Common myeloid progenitor, CD34-positive (primary cell): Measurements from ENCODE around the gene TANGO2.

Source experiments
- CTCF ChIA-PET: fragments of 350-600 bp; sonication (Branson Sonifier 250); formaldehyde crosslinking; loops from one replicate; lab custom pipeline; 2021; ENCODE audit warnings: antibody characterized with exemption; lab: Charles Lee
- POLR2A ChIA-PET: fragments of 350-600 bp; sonication (Branson Sonifier 250); formaldehyde crosslinking; loops from one replicate; lab custom pipeline; 2021; ENCODE audit warnings: antibody characterized with exemption; lab: Charles Lee
- DNase-seq, 3 donors: peaks; one replicate each; pipeline versions ENCODE4 v3.0.0 to v3.0.0-alpha.2; 2013
- H3K27ac ChIP-seq, 2 experiments: 1 replicate in 1 of 2; 2 replicates in 1 of 2; pipeline ENCODE4 v1.7.0; 2013; ENCODE audit warnings: inconsistent platforms in 2 of 2, low read length in 2 of 2, mild to moderate bottlenecking in 2 of 2, low read depth in 1 of 2, moderate library complexity in 1 of 2; ENCODE audit not compliant: severe bottlenecking in 2 of 2, insufficient read depth in 1 of 2, poor library complexity in 1 of 2
- H3K27me3 ChIP-seq, 5 experiments: replicated peaks in 2 of 5; 1 replicate in 3 of 5; 2 replicates in 2 of 5; pipeline versions ENCODE4 v1.6.1 to v1.7.0; 2013; ENCODE audit warnings: low read length in 4 of 5, mild to moderate bottlenecking in 2 of 5, moderate library complexity in 2 of 5, inconsistent platforms in 1 of 5; ENCODE audit not compliant: insufficient read depth in 5 of 5, control insufficient read depth in 4 of 5
- H3K36me3 ChIP-seq, 4 experiments: 1 replicate in 2 of 4; 2 replicates in 2 of 4; pipeline versions ENCODE4 v1.6.1 to v1.7.0; 2013; ENCODE audit warnings: low read length in 3 of 4, control low read depth in 1 of 4, mild to moderate bottlenecking in 1 of 4; ENCODE audit not compliant: control insufficient read depth in 4 of 4, insufficient read depth in 4 of 4
- H3K4me1 ChIP-seq, 4 experiments: 1 replicate in 3 of 4; 2 replicates in 1 of 4; pipeline versions ENCODE4 v1.6.1 to v1.7.1; 2013; ENCODE audit warnings: low read length in 3 of 4, mild to moderate bottlenecking in 3 of 4, control low read depth in 1 of 4, inconsistent platforms in 1 of 4, moderate library complexity in 1 of 4; ENCODE audit not compliant: control insufficient read depth in 4 of 4, insufficient read depth in 4 of 4; ENCODE audit errors: control extremely low read depth in 1 of 4
- H3K4me3 ChIP-seq, 7 experiments: 1 replicate in 4 of 7; 2 replicates in 3 of 7; pipeline versions ENCODE4 v1.5.1 to v1.7.0; 2013; ENCODE audit warnings: mild to moderate bottlenecking in 7 of 7, low read length in 6 of 7, moderate library complexity in 6 of 7, inconsistent platforms in 2 of 7, low read depth in 2 of 7, control low read depth in 1 of 7; ENCODE audit not compliant: insufficient read depth in 4 of 7, control insufficient read depth in 1 of 7; ENCODE audit errors: extremely low read depth in 1 of 7
- H3K9me3 ChIP-seq, 5 experiments: 1 replicate in 4 of 5; 2 replicates in 1 of 5; pipeline versions ENCODE4 v1.6.1 to v1.7.1; 2013; ENCODE audit warnings: low read length in 4 of 5, mild to moderate bottlenecking in 2 of 5, inconsistent platforms in 1 of 5, low read depth in 1 of 5, moderate library complexity in 1 of 5; ENCODE audit not compliant: control insufficient read depth in 4 of 5, insufficient read depth in 2 of 5; ENCODE audit errors: control extremely low read depth in 1 of 5
- whole genome bisulfite sequencing: methylation state at CpG from one replicate; pipeline ENCODE4 v1.1.5; 2013; ENCODE audit not compliant: insufficient coverage; 5-methylcytosine and 5-hydroxymethylcytosine counted together

TANGO2 gene

DNA sequence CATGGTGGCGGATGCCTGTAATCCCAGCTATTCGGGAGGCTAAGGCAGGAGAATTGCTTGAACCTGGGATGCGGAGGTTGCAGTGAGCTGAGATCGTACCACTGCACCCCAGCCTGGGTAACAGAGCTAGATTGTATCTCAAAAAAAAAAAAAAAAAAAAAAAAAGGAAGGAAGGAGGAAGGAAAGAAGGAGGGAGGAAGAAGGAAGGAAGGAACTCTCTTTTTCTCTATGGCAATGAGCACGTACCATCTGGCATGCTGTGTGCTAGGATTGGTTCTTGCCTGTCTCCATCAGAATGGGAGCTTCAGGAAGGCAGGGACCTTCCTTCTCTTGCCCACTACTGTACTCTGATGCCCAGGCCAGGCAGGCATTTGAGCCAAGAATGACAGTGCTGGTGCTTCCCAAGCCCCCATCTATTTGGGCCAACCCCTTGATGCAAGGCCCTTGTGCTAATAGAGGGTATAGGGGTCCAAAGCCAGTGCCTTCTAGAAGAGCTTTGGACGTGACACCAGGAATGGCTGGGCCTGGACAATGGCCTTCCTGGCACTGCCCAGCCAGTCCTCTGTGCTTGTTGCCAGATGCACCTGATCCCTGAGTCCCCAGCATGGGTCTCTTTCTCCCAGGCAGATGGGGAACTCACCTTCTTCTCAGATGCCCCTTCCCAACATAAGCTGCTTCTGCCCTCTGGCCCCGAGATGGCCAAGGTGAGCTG, 48.6 kb downstream of the TANGO2 start:
- WGBS = 100% methylated on average over 4 of the region's 7 CpGs
- H3K4me1 ChIP-seq = no peaks in the 10 kb centered on the region
- no peaks in the 10 kb centered on the region for H3K9me3 ChIP-seq
- no peak overlapping the region for H3K27ac ChIP-seq
- ChIA-PET CTCF (no interaction called here), POLR2A (no interaction called here)
- no peaks in the 10 kb centered on the region for H3K27me3 ChIP-seq
- no peak overlapping the region for H3K4me3 ChIP-seq
- DNase-seq = no peak
- peaks cover 2 to 9% (median 4%) of the 10 kb centered on the region in 4 experiments for H3K36me3 ChIP-seq

DNA sequence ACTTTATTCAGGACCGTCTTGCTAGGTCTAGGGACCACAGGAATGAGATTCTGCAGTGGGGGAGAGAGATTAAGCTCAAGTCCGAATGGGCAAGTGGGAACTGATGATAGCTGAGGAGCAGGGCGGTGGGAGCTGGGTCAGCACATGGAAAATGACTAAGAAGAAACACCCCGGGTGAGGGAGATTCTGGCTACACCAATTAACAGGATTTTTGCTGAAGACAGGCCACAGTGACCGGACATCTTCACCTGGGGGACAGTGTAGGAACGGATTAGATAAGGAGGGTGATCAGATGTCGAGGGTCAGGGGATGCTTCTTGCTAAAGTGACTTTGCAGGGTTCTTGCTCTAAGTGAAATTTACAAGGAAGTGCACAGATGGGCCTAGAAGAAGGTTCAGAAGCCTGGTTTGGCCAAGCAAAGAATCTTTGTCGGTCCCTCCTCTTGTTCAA, 50.6 kb downstream of the TANGO2 start:
- Histone ChIP-seq H3K36me3 (peaks cover 0 to 2% (median 0%) of the 10 kb centered on the region in 4 experiments), H3K27me3 (no peaks in the 10 kb centered on the region), H3K4me3 (no peak overlapping the region), H3K27ac (no peak overlapping the region), H3K9me3 (no peaks in the 10 kb centered on the region), H3K4me1 (no peaks in the 10 kb centered on the region)
- WGBS = 96% methylated on average over 7 of the region's 8 CpGs
- ChIA-PET CTCF (no interaction called here), POLR2A (interaction anchor here (0.6 kb wide), 1 partner anchor 25 kb away, joined by 6 read pairs; no protein-coding TSS in a partner anchor)
- no peak for DNase-seq

DNA sequence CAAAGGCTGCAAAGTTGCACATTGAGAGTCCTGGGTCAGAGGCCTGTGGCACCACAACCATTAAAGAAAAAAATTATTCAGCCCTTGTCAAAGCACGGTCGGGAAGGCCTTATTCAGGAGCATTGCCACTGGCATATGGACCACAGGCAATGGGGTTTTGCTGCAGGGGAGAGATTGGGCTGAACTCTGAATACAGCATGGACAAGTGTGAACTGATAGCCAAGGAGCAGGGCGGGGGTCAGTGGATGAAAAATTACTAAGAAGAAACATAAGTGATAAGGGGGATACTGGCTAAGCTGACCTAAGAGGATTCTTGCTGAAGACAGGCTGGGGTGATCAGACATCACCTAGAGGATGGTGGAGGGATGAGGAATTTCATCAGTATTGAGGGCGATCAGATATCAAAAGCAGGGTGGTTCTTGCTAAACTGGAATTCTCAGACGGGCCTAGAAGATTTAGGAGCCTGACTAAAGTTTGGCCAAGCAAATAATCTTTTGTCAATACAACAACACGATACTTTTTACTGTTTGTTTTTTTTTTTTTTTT, 55.8 kb downstream of the TANGO2 start:
- H3K4me3 ChIP-seq = no peak overlapping the region
- no peaks in the 10 kb centered on the region for H3K27me3 ChIP-seq
- peak overlapping the region in 1 of 2 experiments; percentile 43 for H3K27ac ChIP-seq
- peaks cover 0 to 13% (median 12%) of the 10 kb centered on the region in 4 experiments for H3K4me1 ChIP-seq
- POLR2A ChIA-PET = no interaction called here
- WGBS = 89% methylated on average over 3 of the region's 6 CpGs
- CTCF ChIA-PET = interaction anchor here (0.9 kb wide), 1 partner anchor 9 kb away, joined by 3 read pairs; no protein-coding TSS in a partner anchor
- peak in 1 of 3 donors; percentile 9 for DNase-seq
- no peaks in the 10 kb centered on the region for H3K36me3 ChIP-seq
- H3K9me3 ChIP-seq = no peaks in the 10 kb centered on the region

DNA sequence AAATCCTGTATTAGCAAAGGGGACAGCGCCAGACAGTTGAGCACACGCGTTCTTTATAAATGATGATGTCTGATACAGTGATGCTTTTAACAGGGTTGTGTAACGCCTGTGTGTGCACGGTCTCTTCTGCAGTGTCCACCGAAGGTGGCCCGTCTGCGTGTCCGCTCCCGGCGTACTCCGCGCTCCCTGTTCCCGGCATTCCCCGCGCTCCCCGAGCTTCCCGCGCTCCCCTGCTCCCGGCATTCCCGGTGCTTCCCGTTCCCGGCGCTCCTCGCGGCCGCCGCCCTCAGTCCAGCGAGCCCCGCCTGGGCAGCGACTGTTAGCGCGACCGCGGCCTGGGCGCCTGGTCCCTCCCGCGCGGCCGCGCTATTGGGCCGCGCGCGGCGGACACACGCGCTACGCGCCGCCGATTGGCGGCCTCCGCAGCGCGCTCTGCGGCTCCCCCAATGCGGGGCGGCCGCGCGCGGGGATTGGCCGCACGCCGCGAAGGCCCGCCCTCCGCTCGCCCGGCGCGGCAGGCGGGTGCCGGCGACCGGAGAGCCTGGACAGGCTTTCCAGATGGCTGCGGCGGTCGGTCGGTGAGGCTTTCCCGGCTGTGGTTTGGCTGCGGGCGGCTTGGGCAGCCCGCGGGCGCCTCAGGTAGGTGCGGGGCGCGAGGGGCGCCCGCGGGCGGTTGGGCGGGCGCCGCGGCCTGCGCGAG, 59.0 kb downstream of the TANGO2 start, which contains the start of gene DGCR8:
Gene DGCR8, plus strand, starts transcription at position 497 of the 700 bp plus-strand sequence. CDS start 5,723 bp downstream, outside the sequence.
- WGBS = 0% methylated on average over 85 of the region's 100 CpGs

DNA sequence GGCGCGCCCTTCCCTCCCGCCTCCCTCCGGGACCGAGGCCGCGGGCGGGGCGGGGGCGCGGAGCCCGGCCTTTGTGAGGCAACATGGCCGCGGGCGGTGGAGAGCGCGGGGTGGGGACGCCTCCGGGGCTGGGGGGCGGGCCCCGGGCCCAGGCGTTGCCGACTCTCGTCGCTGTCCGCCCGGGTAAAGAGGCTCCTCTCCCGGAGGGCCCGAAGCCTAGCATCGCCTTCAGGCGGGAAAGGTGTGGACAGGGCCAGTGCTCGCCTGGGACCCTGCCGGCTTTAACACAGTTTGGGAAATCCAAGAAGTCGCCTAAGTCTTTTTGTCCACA, 59.5 kb downstream of the TANGO2 start:
- H3K27ac ChIP-seq = peak overlapping the region; percentile 64 to 93
- peaks cover 0 to 28% (median 20%) of the 10 kb centered on the region in 4 experiments for H3K4me1 ChIP-seq
- ChIA-PET POLR2A (no interaction called here), CTCF (interaction anchor here (1.0 kb wide), 1 partner anchor 15 kb away, joined by 3 read pairs; no protein-coding TSS in a partner anchor)
- H3K9me3 ChIP-seq = no peaks in the 10 kb centered on the region
- 0% methylated on average over 16 of the region's 34 CpGs for whole genome bisulfite sequencing
- DNase-seq = peak; percentile 75 to 86 (median 81)
- H3K36me3 ChIP-seq = peaks cover 0 to 17% (median under 1%) of the 10 kb centered on the region in 4 experiments
- peak overlapping the region; percentile 83 to 98 (median 88) for H3K4me3 ChIP-seq
- H3K27me3 ChIP-seq = no peaks in the 10 kb centered on the region

More for the DNA sequence above, 59.0 kb downstream of the TANGO2 start, which contains the start of gene DGCR8:
- H3K4me3 ChIP-seq = peak within 1 kb of the TSS; percentile 83 to 98 (median 88)
- peaks cover 0 to 26% (median 20%) of the 10 kb centered on the region in 4 experiments for H3K4me1 ChIP-seq
- POLR2A ChIA-PET = no interaction called here
- no peaks in the 10 kb centered on the region for H3K27me3 ChIP-seq
- H3K9me3 ChIP-seq = no peaks in the 10 kb centered on the region
- H3K36me3 ChIP-seq = peaks cover 0 to 16% (median 0%) of the 10 kb centered on the region in 4 experiments
- CTCF ChIA-PET = no interaction called here
- peak within 1 kb of the TSS; percentile 64 to 93 for H3K27ac ChIP-seq
- DNase-seq = peak; percentile 82 to 90 (median 88)

DNA sequence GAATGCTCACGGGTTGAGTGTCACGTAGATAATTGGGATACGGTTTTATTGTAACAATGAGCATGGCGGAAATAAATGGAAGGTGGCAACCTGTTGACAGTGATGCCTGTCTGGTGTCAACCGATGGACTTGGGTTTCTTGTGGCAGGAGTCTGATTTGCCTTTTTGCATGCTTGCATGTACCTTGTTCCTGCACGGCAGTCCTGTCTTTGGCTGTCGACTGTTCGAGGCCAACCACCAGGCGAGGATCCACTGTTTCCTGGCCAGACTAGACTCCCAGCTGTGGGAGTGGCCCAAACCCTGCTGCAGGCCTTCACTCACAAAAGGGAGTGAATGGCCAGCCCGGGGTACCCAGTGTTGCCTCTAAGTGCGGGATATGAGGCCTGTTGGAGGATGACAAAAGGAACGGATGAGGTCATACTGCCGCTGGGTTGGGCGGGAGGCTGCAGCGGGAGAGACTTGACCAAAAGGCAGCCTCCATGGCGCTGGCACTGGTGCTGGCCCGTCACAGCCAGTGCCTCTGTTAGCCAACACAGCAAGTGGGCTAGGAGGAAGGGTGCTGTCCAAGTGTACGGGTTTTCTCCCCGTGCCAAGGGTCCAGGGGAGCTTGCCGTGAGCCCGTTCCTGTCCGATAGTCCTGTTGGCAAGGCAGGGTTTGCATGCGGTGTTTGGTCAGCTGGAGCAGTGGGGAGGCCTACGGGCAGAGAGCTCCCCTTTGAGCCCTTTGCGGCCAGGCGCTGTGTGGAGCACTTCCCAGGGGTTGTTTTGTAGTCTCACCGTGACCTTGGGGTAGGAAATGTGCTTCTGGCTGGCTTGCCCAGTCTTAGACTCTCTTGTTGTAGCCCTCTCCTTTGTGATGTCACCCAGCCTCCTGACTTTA, 60.1 kb downstream of the TANGO2 start:
- Histone ChIP-seq H3K36me3 (peaks cover 0 to 23% (median 5%) of the 10 kb centered on the region in 4 experiments), H3K27me3 (no peaks in the 10 kb centered on the region), H3K9me3 (no peaks in the 10 kb centered on the region), H3K4me1 (peaks cover 0 to 28% (median 20%) of the 10 kb centered on the region in 4 experiments), H3K27ac (peak overlapping the region; percentile 64 to 93), H3K4me3 (peak overlapping the region; percentile 83 to 98 (median 88))
- POLR2A ChIA-PET = no interaction called here
- CTCF ChIA-PET = interaction anchor here (1.0 kb wide), 2 partner anchors 15 to 110 kb away, joined by 3 to 4 read pairs; no protein-coding TSS in a partner anchor
- DNase-seq = no peak
- WGBS = 57% methylated on average over 25 of the region's 27 CpGs
